ENCODE measurements around the gene LARP1.

The LARP1 gene

DNA sequence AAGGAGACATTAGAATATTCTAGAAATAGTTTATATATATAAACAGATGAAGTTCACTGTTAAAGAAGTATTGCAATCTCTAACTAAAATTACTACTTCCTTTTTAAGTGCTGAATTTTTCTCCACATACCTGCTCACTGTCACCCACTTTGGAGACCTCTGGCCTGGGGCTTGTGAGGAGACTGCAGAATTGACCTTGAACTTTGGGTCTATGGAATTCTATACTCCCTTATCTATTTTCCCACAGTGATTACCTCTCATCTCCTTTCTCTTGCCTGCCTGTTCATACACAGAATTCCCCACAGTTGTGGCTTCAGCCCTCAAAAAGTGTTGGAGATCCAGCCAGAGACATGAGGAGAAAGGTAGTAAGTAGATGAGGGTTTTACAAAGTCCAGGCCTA lies 45.4 kb downstream of the LARP1 start:
- H3K4ac ChIP-seq (ENCODE audit: low read depth, low read length), result no peak overlapping the region
- H3K14ac ChIP-seq (ENCODE audit: low read length), result no peak overlapping the region
- no peak overlapping the region for H3K27ac ChIP-seq (ENCODE audit: low read depth, low read length)
- H2AK5ac ChIP-seq (ENCODE audit: low read length), result no peak overlapping the region
- no peaks in the 10 kb centered on the region for H3K79me1 ChIP-seq (ENCODE audit: low read length)
- H4K91ac ChIP-seq (ENCODE audit: low read depth, low read length), result no peak overlapping the region
- H3K9ac ChIP-seq (ENCODE audit: low read length), result no peak overlapping the region
- no peak for DNase-seq
- no peak overlapping the region for H3K4me3 ChIP-seq (ENCODE audit: low read depth, low read length)
- H3K9me3 ChIP-seq (ENCODE audit: insufficient read depth, low read depth, low read length), result no peaks in the 10 kb centered on the region
- no peak overlapping the region for H3K4me2 ChIP-seq (ENCODE audit: low read length)
- no peak overlapping the region for H2BK120ac ChIP-seq (ENCODE audit: insufficient read depth, low read length, poor library complexity)
- H3K4me1 ChIP-seq (ENCODE audit: control insufficient read depth in 1 of 2, insufficient read depth in 2 of 2, low read length in 2 of 2), result no peaks in the 10 kb centered on the region
- no peak overlapping the region for H4K12ac ChIP-seq (ENCODE audit: low read depth, low read length)
- H3K18ac ChIP-seq (ENCODE audit: low read length), result no peak overlapping the region
- H4K8ac ChIP-seq (ENCODE audit: low read depth, low read length), result no peak overlapping the region
- H2AFZ ChIP-seq (ENCODE audit: insufficient read depth, low read length, poor library complexity), result no peak overlapping the region
- no peak overlapping the region for H2BK12ac ChIP-seq (ENCODE audit: low read length)
- H3K36me3 ChIP-seq (ENCODE audit: control insufficient read depth in 1 of 2, insufficient read depth in 2 of 2, low read length in 2 of 2), result peaks cover 35 to 61% of the 10 kb centered on the region in 2 experiments
- H3K23ac ChIP-seq (ENCODE audit: low read length), result no peak overlapping the region
- H3K27me3 ChIP-seq (ENCODE audit: insufficient read depth, low read length), result no peaks in the 10 kb centered on the region
- no peaks in the 10 kb centered on the region for H3K79me2 ChIP-seq (ENCODE audit: control insufficient read depth, insufficient read depth, low read length, poor library complexity)
- no peak overlapping the region for H2BK5ac ChIP-seq (ENCODE audit: low read depth, low read length, poor library complexity)

GRCh38 chr5:154801083-154801482 lies 45.9 kb downstream of the LARP1 start:
- H3K4me3 ChIP-seq (ENCODE audit: low read depth, low read length), result no peak overlapping the region
- no peak overlapping the region for H3K23ac ChIP-seq (ENCODE audit: low read length)
- H3K14ac ChIP-seq (ENCODE audit: low read length), result no peak overlapping the region
- no peak overlapping the region for H3K4me2 ChIP-seq (ENCODE audit: low read length)
- H3K36me3 ChIP-seq (ENCODE audit: control insufficient read depth in 1 of 2, insufficient read depth in 2 of 2, low read length in 2 of 2), result peaks cover 39 to 66% of the 10 kb centered on the region in 2 experiments
- H3K9ac ChIP-seq (ENCODE audit: low read length), result no peak overlapping the region
- H4K8ac ChIP-seq (ENCODE audit: low read depth, low read length), result no peak overlapping the region
- no peak for DNase-seq
- no peak overlapping the region for H2AFZ ChIP-seq (ENCODE audit: insufficient read depth, low read length, poor library complexity)
- no peaks in the 10 kb centered on the region for H3K79me1 ChIP-seq (ENCODE audit: low read length)
- no peak overlapping the region for H3K4ac ChIP-seq (ENCODE audit: low read depth, low read length)
- H3K27me3 ChIP-seq (ENCODE audit: insufficient read depth, low read length), result no peaks in the 10 kb centered on the region
- no peak overlapping the region for H4K12ac ChIP-seq (ENCODE audit: low read depth, low read length)
- H2BK5ac ChIP-seq (ENCODE audit: low read depth, low read length, poor library complexity), result no peak overlapping the region
- H3K9me3 ChIP-seq (ENCODE audit: insufficient read depth, low read depth, low read length), result no peaks in the 10 kb centered on the region
- H2BK12ac ChIP-seq (ENCODE audit: low read length), result no peak overlapping the region
- H2BK120ac ChIP-seq (ENCODE audit: insufficient read depth, low read length, poor library complexity), result no peak overlapping the region
- H4K91ac ChIP-seq (ENCODE audit: low read depth, low read length), result no peak overlapping the region
- H2AK5ac ChIP-seq (ENCODE audit: low read length), result no peak overlapping the region
- WGBS (ENCODE audit: extremely low coverage, insufficient coverage, insufficient read length), result no CpG with 5 or more reads among the region's 3 CpGs
- H3K4me1 ChIP-seq (ENCODE audit: control insufficient read depth in 1 of 2, insufficient read depth in 2 of 2, low read length in 2 of 2), result no peaks in the 10 kb centered on the region
- H3K18ac ChIP-seq (ENCODE audit: low read length), result no peak overlapping the region
- H3K27ac ChIP-seq (ENCODE audit: low read depth, low read length), result no peak overlapping the region
- no peaks in the 10 kb centered on the region for H3K79me2 ChIP-seq (ENCODE audit: control insufficient read depth, insufficient read depth, low read length, poor library complexity)

DNA sequence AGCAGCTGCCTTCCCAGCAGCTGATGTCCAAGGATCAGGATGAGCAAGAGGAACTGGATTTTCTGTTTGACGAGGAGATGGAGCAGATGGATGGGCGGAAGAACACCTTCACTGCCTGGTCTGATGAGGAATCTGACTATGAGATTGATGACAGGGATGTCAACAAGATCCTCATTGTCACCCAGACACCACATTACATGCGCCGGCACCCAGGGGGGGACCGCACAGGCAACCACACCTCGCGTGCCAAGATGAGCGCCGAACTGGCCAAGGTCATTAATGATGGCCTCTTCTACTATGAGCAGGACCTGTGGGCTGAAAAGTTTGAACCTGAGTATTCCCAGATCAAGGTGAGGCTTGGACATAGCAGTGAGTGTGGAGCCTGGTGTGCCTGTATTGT lies 46.9 kb downstream of the LARP1 start:
- no peak overlapping the region for H2BK12ac ChIP-seq (ENCODE audit: low read length)
- H3K9ac ChIP-seq (ENCODE audit: low read length), result no peak overlapping the region
- H2AK5ac ChIP-seq (ENCODE audit: low read length), result no peak overlapping the region
- H4K91ac ChIP-seq (ENCODE audit: low read depth, low read length), result no peak overlapping the region
- H3K4ac ChIP-seq (ENCODE audit: low read depth, low read length), result no peak overlapping the region
- no peaks in the 10 kb centered on the region for H3K9me3 ChIP-seq (ENCODE audit: insufficient read depth, low read depth, low read length)
- H3K4me2 ChIP-seq (ENCODE audit: low read length), result no peak overlapping the region
- H2BK120ac ChIP-seq (ENCODE audit: insufficient read depth, low read length, poor library complexity), result no peak overlapping the region
- H3K23ac ChIP-seq (ENCODE audit: low read length), result no peak overlapping the region
- no peaks in the 10 kb centered on the region for H3K79me1 ChIP-seq (ENCODE audit: low read length)
- no peaks in the 10 kb centered on the region for H3K27me3 ChIP-seq (ENCODE audit: insufficient read depth, low read length)
- no peak overlapping the region for H4K12ac ChIP-seq (ENCODE audit: low read depth, low read length)
- peaks cover 39 to 67% of the 10 kb centered on the region in 2 experiments for H3K36me3 ChIP-seq (ENCODE audit: control insufficient read depth in 1 of 2, insufficient read depth in 2 of 2, low read length in 2 of 2)
- H2AFZ ChIP-seq (ENCODE audit: insufficient read depth, low read length, poor library complexity), result no peak overlapping the region
- WGBS (ENCODE audit: extremely low coverage, insufficient coverage, insufficient read length), result no CpG with 5 or more reads among the region's 9 CpGs
- no peak overlapping the region for H2BK5ac ChIP-seq (ENCODE audit: low read depth, low read length, poor library complexity)
- no peak overlapping the region for H3K14ac ChIP-seq (ENCODE audit: low read length)
- no peak for DNase-seq
- H3K18ac ChIP-seq (ENCODE audit: low read length), result no peak overlapping the region
- H4K8ac ChIP-seq (ENCODE audit: low read depth, low read length), result no peak overlapping the region
- no peaks in the 10 kb centered on the region for H3K79me2 ChIP-seq (ENCODE audit: control insufficient read depth, insufficient read depth, low read length, poor library complexity)
- H3K4me1 ChIP-seq (ENCODE audit: control insufficient read depth in 1 of 2, insufficient read depth in 2 of 2, low read length in 2 of 2), result no peaks in the 10 kb centered on the region
- no peak overlapping the region for H3K4me3 ChIP-seq (ENCODE audit: low read depth, low read length)
- no peak overlapping the region for H3K27ac ChIP-seq (ENCODE audit: low read depth, low read length)

GRCh38 chr5:154806176-154806575 lies 51.0 kb downstream of the LARP1 start:
- H3K36me3 ChIP-seq (ENCODE audit: control insufficient read depth in 1 of 2, insufficient read depth in 2 of 2, low read length in 2 of 2), result peaks cover 43 to 61% of the 10 kb centered on the region in 2 experiments
- peak; percentile 24 to 70 for DNase-seq
- no peak overlapping the region for H3K27ac ChIP-seq (ENCODE audit: low read depth, low read length)

More at GRCh38 chr5:154806176-154806575, 51.0 kb downstream of the LARP1 start:
- Histone ChIP-seq H3K18ac (ENCODE audit: low read length) (no peak overlapping the region), H4K12ac (ENCODE audit: low read depth, low read length) (no peak overlapping the region), H3K79me2 (ENCODE audit: control insufficient read depth, insufficient read depth, low read length, poor library complexity) (no peaks in the 10 kb centered on the region), H4K91ac (ENCODE audit: low read depth, low read length) (no peak overlapping the region), H2BK120ac (ENCODE audit: insufficient read depth, low read length, poor library complexity) (no peak overlapping the region), H3K9ac (ENCODE audit: low read length) (no peak overlapping the region), H2AK5ac (ENCODE audit: low read length) (no peak overlapping the region), H2AFZ (ENCODE audit: insufficient read depth, low read length, poor library complexity) (no peak overlapping the region), H3K4ac (ENCODE audit: low read depth, low read length) (no peak overlapping the region), H3K4me3 (ENCODE audit: low read depth, low read length) (no peak overlapping the region), H3K79me1 (ENCODE audit: low read length) (no peaks in the 10 kb centered on the region), H3K4me1 (ENCODE audit: control insufficient read depth in 1 of 2, insufficient read depth in 2 of 2, low read length in 2 of 2) (no peaks in the 10 kb centered on the region), H3K14ac (ENCODE audit: low read length) (no peak overlapping the region), H2BK5ac (ENCODE audit: low read depth, low read length, poor library complexity) (no peak overlapping the region), H4K8ac (ENCODE audit: low read depth, low read length) (no peak overlapping the region), H3K4me2 (ENCODE audit: low read length) (no peak overlapping the region), H3K27me3 (ENCODE audit: insufficient read depth, low read length) (no peaks in the 10 kb centered on the region), H3K9me3 (ENCODE audit: insufficient read depth, low read depth, low read length) (no peaks in the 10 kb centered on the region), H2BK12ac (ENCODE audit: low read length) (no peak overlapping the region), H3K23ac (ENCODE audit: low read length) (no peak overlapping the region)
- whole genome bisulfite sequencing (ENCODE audit: extremely low coverage, insufficient coverage, insufficient read length), result no CpG with 5 or more reads among the region's 4 CpGs
